GM12864 (cell line): Measurements from ENCODE around the gene CHD3.

ENCODE experiments used
- DNase-seq: peaks from one replicate; pipeline ENCODE4 v3.0.0-alpha.2; 2011; ENCODE audit warnings: low read depth
- H3K4me3 ChIP-seq: 2 replicates; pipeline ENCODE4 v1.5.1; 2011; ENCODE audit warnings: mild to moderate bottlenecking, low read depth, low read length, control low read depth
- TF ChIP-seq, protein P1 (sequence below): IDR thresholded peaks from 2 replicates; pipeline ENCODE4 v1.5.1; 2011; ENCODE audit warnings: low read depth, mild to moderate bottlenecking, moderate library complexity, low read length, control low read depth, inconsistent platforms; ENCODE audit errors: missing control alignments

CHD3 gene

DNA sequence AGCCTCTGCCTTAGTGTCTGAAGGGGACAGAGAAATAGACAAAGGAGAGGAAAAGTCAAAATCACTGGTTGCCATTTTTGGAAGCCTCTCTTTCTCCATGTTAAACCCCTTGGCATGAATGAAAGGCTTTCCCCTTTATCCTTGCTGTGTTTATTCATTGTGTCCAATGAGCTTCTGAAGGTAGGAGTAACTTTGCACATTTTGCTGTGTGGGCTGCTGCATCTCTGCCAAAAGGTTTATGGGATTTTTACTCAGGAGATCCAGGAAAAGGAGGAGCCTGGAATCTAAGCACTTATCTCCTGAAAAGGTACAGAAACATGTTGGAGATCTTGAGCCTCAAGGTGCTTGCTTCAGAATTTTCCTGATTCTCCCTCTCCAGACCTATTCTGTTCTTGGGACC, 47.3 kb downstream of the CHD3 start:
- DNase-seq = no peak
- no peak overlapping the region for H3K4me3 ChIP-seq
- TF ChIP-seq, protein P1, sequence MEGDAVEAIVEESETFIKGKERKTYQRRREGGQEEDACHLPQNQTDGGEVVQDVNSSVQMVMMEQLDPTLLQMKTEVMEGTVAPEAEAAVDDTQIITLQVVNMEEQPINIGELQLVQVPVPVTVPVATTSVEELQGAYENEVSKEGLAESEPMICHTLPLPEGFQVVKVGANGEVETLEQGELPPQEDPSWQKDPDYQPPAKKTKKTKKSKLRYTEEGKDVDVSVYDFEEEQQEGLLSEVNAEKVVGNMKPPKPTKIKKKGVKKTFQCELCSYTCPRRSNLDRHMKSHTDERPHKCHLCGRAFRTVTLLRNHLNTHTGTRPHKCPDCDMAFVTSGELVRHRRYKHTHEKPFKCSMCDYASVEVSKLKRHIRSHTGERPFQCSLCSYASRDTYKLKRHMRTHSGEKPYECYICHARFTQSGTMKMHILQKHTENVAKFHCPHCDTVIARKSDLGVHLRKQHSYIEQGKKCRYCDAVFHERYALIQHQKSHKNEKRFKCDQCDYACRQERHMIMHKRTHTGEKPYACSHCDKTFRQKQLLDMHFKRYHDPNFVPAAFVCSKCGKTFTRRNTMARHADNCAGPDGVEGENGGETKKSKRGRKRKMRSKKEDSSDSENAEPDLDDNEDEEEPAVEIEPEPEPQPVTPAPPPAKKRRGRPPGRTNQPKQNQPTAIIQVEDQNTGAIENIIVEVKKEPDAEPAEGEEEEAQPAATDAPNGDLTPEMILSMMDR = no peak

DNA sequence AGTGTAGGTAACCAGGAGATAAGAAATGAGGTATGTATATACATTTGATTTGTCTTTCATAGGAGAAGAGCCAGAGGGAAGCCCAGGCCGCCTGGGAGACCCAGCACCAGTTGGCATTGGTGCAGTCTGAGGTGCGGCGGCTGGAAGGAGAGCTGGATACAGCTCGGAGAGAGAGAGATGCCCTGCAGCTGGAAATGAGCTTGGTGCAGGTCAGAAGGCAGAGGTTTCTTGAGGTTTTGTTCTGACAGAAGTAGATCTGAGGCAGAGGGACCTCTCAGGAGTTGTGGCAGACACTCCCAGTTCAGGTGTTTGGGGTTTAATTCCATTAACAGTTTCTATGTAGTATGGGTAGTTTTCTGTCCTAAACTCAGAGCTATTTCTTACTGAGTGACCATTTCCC, 51.4 kb downstream of the CHD3 start:
- no peak overlapping the region for H3K4me3 ChIP-seq
- TF ChIP-seq, protein P1 = no peak
- DNase-seq = no peak

DNA sequence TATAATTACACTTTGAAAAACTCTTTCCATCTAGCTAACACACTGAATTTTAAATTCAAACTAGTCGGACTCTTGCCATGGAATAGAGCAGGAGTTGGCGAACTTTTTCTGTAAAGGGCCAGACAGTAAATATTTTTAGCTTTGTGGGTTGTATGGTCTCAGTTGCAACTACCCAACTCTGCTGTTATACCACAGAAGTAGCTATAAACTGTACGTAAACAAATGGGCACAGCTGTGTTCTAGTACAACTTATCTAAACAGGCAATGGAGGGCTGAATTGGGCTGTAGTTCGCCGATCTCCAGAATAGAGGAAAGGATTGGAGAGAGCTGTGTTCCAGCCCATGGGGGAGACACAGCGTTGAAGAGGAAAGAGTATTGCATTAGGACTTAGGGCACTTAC, 52.2 kb downstream of the CHD3 start:
- DNase-seq = no peak
- TF ChIP-seq, protein P1 = no peak
- no peak overlapping the region for H3K4me3 ChIP-seq

DNA sequence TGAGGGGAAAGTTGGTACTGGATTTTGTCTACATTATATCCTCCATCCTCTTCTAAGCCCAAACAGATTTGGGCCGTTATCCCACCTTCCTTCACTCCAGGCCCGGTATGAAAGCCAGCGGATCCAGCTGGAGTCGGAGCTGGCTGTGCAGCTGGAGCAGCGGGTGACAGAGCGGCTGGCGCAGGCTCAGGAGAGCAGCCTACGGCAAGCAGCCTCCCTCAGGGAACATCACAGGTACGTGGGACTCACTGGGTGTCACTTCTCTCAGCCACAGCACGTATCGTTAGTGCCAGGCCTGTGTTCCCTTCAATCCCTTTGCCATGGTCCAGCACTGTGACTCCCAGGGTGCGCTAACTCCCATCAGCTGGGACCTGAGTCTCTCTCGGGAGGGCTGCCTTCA, 54.7 kb downstream of the CHD3 start:
- no peak overlapping the region for H3K4me3 ChIP-seq
- TF ChIP-seq, protein P1 = no peak
- DNase-seq = no peak

DNA sequence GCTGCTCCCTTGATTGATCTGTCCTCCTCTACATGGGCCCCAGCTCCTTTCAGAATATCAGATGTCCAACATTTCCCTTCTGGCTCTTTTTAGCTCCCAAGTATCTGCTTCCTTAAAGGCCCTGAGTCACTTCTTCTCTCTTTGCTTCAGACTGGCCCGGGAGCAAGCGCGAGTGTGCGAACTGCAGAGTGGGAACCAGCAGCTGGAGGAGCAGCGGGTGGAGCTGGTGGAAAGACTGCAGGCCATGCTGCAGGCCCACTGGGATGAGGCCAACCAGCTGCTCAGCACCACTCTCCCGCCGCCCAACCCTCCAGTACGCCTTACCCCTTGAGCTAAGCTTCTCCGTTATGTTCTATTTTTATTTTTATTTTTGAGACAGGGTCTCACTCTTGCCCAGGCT, 55.7 kb downstream of the CHD3 start:
- DNase-seq = no peak
- TF ChIP-seq, protein P1 = no peak
- H3K4me3 ChIP-seq = no peak overlapping the region

DNA sequence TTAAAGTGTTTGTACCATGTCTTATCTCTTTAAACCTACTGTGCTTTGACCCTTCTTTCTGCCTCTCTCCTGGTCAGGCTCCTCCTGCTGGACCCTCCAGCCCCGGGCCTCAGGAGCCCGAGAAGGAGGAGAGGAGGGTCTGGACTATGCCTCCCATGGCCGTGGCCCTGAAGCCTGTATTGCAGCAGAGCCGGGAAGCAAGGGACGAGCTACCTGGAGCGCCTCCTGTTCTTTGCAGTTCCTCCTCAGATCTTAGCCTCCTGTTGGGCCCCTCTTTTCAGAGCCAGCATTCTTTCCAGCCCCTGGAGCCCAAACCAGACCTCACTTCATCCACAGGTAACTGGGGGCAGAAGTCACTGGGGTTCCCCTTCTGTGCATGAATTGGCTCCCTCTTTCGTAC, 57.1 kb downstream of the CHD3 start:
- TF ChIP-seq, protein P1 = no peak
- H3K4me3 ChIP-seq = no peak overlapping the region
- no peak for DNase-seq

DNA sequence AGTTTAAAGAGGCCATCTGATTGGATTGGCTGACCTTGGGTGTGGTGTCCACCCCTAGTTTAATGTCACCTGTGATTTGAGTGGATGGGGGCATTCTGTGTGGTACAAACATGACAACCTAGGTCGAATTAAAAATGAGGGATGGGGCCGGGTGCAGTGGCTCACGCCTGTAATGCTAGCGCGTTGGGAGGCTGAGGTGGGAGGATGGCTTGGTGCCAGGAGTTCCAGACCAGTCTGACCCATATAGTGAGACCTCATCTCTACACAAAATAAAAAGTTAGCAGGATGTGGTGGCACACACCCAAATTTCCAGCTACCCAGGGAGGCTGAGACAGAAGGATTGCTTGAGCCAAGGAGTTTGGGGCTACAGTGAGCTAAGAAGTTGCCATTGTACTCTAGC, 57.9 kb downstream of the CHD3 start:
- no peak for DNase-seq
- TF ChIP-seq, protein P1 = no peak
- no peak overlapping the region for H3K4me3 ChIP-seq
